Measurements from ENCODE around the gene LPP. TPM values are rescaled to one million over a fixed set of nuclear protein-coding genes. Genes with fewer than 3 reads are reported as not detected.

Gene LPP
- total RNA-seq, 1 experiment from 2014 or later = 54.0 TPM

- TF ChIP-seq ZBTB33 (IDR thresholded peaks at IDR 0.05; ENCODE audit: extremely low read depth, insufficient replicate concordance, low read length) = no peak
- no peak for TF ChIP-seq SRF (IDR thresholded peaks at IDR 0.05; ENCODE audit: low read depth)
- TF ChIP-seq POLR2AphosphoS5 (IDR thresholded peaks at IDR 0.05; ENCODE audit: low read depth, low read length) = no peak
- no peak for TF ChIP-seq FOSL1 (IDR thresholded peaks at IDR 0.05; ENCODE audit: low read depth)
- TF ChIP-seq EZH2phosphoT487 (IDR thresholded peaks at IDR 0.05; ENCODE audit: borderline replicate concordance) = no peak
- no peak for TF ChIP-seq SP1 (IDR thresholded peaks at IDR 0.05; ENCODE audit: low read depth)
- no peak for TF ChIP-seq RAD21 (IDR thresholded peaks at IDR 0.05; ENCODE audit: low read depth)
- no peak for TF ChIP-seq CEBPB (IDR thresholded peaks at IDR 0.05; ENCODE audit: low read depth)
These were observed 686.3 kb downstream of the LPP start (continued) for GRCh38 chr3:188840290-188840689.

- no peaks in the 10 kb centered on the region for H3K4me1 ChIP-seq (ENCODE audit: control insufficient read depth in 1 of 2, insufficient read depth in 2 of 2, low read length in 2 of 2)
- DNase-seq (ENCODE audit: low read depth, low spot score) (no peak), ATAC-seq (no peak)
- H3K9me3 ChIP-seq (ENCODE audit: control insufficient read depth in 1 of 2, insufficient read depth in 1 of 2, low read depth in 1 of 2, low read length in 2 of 2) = no peaks in the 10 kb centered on the region
- no peaks in the 10 kb centered on the region for H3K79me2 ChIP-seq (ENCODE audit: insufficient read depth, low read length)
- BruUV-seq (replicated peaks) = no TSS peak
- no peaks in the 10 kb centered on the region for H3K36me3 ChIP-seq (ENCODE audit: control insufficient read depth in 1 of 2, insufficient read depth in 2 of 2, low read length in 2 of 2)
- H3K9me2 ChIP-seq (ENCODE audit: insufficient read depth) = no peaks in the 10 kb centered on the region
- H3K4me2 ChIP-seq (ENCODE audit: low read length) = no peak overlapping the region
- no peak overlapping the region for H3K4me3 ChIP-seq (replicated peaks in 1 of 2; ENCODE audit: low read depth in 1 of 2, low read length in 2 of 2)
- no peak overlapping the region for H2AFZ ChIP-seq (ENCODE audit: low read depth, low read length, poor library complexity, severe bottlenecking)
- H3K9ac ChIP-seq (ENCODE audit: low read length) = no peak overlapping the region
- intact Hi-C loops (cut with micrococcal nuclease) = no loop called here
- no peaks in the 10 kb centered on the region for H3K27me3 ChIP-seq (ENCODE audit: insufficient read depth, low read length)
- TF ChIP-seq EGR1 (IDR thresholded peaks at IDR 0.05; ENCODE audit: low read depth) = no peak
- TF ChIP-seq CBX3 (IDR thresholded peaks at IDR 0.05; ENCODE audit: low read depth) = no peak
- H4K20me1 ChIP-seq (ENCODE audit: insufficient read depth) = no peaks in the 10 kb centered on the region
- H3K27ac ChIP-seq (ENCODE audit: low read depth, low read length) = no peak overlapping the region
- ChIA-PET POLR2A (no interaction called here), CTCF (no interaction called here), RAD21 (ENCODE audit: low non-redundant PET in 1 of 2, low total read pairs in 2 of 2, uncharacterized antibody in 2 of 2, unreplicated experiment in 2 of 2) (no interaction called here)
These were observed 687.9 kb downstream of the LPP start for GRCh38 chr3:188841906-188842305.
